RPMI8226 (cell line): ENCODE measurements around the gene MMADHC.
"Not testable (repeated sequence)": the region's sequence is repeated elsewhere in the genome, so short reads cannot be mapped to it uniquely, and the experiment has no call there.

Experiments
- DNase-seq: peaks from one replicate; pipeline ENCODE4 v3.0.0-alpha.2; 2015

MMADHC gene

DNA sequence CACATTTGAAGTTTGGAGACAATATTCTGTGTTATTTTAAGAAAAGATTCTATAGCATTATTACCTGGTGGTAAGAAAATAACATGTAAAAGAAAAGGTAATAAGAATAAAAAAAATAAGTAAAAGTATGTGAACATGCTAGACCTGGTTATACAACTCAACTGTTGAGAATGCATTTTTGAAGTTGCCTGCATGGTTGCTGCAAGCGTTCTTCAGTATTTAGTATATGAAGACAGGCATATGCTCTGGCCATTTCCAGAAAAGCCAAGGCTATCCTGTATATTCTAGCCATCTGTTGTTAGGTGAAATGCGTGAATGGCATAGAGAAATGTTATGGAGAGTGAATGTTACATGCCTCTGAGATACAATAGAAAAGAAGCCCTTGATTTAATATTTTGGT is 6.8 kb upstream of the MMADHC start:
- no peak for DNase-seq

DNA sequence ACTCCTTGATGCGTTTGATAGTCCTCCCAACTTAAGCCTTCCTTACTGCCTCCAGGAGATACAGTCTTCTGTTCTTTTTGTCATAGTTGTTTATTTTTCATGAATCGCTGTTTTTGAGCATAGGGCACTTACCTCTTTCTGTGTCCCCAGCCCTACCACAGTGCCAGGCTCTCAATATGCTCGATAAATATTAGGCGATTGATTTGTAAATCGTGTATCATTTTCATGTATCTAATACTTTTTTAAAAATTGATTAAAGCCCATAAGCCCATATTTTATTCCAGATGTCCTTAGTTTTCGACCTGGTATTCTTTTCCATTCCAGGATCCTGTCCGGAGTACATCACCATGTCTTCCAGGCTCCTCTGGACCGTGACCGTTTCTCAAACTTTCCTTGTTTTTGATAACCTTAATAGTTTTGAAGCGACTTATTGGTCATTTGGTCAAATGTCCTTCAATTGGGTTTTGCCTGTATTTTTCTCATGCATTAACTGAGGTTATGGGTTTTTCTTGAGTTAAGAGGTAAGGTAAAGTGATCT is 444 bp upstream of the MMADHC start:
- no peak for DNase-seq

DNA sequence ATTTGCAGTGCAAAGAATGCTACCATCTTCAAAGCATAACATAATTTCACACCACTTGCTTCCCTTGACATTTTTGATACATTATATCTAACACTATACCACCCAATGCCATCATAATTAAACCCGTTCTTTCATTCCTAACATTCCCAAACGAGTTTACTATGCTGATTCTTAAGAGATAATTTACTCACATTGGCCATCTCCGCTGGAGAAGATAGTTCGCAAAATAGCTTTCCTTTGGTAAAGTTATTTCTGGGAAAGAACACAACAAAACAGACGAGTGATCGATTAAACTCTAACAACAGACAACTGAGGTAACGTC is 716 bp downstream of the MMADHC start:
- no peak for DNase-seq

DNA sequence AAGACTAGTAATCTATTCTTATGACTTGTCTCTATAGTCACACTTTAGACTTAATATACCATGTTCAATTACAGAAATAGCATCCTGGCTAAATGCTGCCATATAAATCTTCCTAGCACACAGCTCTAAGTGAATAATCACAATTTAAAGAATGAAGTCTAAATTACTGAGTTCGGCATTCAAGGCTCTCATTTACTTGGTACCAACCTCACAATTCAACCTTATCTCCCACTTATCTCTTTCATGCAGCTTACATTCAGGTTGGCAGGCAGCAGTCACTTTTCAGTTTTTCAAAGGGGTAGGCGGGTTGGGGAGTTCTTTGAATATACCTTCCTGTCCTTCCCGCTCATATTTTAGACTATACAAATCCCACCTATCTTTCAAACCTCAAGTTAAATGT is 1.5 kb downstream of the MMADHC start:
- no peak for DNase-seq

DNA sequence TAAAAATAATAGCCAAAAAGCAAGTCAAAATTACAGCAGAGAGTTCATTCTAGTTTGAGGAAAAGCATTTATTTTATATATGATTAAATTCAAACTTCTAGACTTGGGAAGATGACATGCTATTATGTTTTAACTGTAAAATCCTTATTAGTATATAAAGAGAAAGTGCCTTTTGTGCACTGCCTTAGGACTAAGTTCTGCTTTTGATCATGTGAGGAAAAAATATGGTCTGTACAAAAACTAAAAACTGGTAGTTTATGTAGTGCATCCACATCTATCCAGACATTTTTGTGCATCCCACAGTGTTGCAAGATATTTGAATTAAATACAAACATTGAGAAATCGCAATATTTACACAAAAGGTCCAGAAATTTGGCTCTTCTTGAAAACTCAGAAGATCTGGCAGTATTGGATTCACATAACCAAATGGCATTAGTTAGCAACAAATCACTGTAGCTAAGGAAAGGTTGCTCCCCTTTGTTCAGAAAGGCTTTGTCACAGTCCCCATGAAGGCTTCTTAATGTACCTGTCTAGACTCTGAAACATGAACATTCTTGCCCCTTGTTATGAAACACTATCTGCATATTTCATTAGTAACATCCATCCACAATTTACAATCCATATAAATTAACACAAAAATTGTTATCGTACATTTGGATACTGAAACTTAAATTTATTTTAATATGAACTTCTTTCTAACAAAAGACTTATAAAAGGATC is 2.2 kb downstream of the MMADHC start:
- no peak for DNase-seq

DNA sequence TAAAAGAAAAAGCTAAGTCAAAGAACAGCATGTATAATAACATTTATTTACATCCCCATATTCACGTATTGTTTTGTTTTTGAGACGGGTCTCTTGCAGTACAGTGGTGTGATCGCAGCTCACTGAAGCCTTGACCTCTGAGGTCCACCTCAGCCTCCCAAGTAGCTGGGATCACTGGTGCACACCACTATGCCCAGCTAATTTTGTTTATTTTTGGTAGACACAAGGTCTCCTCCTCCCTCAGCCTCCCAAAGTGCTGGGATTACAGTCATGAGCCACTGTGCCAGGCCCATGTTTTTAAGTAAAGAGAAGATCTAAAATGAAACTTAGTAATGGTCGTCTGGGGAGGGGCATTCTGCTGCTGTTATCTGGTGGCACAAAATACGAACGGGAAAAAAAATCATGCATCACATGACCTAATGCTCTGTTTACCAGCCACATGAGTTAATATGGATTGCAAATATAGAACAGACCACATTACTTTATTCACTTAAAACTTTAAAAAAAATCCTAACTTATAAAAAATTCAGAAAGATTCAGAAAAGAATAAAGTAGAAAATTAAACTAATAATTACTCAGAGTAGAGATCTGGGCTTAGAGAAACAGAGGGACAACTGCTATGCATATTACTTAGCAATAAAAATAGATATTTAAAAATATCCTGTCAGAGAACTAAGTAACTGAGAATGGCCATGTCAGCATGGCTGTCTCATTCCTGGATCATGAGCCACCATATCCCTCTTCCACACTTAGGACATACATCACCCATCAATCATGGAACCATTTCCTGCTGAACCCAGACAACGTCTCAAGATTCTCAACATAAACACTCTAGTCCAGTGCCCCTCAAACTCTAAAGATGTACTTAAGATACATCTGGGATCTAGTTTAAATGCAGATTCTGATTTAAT is 7.3 kb downstream of the MMADHC start:
- no peak for DNase-seq

DNA sequence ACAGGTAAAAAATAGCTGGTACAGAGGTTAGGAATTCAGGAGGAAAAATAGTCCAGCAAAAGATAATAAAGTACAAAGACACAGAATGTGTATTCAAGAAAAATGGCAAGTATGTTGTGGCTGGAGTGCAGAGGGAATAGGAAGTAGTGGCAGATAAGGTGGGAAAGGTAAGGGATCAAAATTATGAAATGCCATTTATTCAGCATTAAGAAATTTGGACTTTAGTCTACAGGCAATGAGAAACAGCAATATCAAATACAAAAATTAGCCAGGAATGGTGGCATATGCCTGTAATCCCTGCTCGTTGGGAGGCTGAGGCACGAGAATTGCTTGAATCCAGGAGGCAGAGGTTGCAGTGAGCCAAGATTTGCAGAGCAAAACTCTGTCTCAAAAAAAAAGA is 10.3 kb downstream of the MMADHC start:
- no peak for DNase-seq

DNA sequence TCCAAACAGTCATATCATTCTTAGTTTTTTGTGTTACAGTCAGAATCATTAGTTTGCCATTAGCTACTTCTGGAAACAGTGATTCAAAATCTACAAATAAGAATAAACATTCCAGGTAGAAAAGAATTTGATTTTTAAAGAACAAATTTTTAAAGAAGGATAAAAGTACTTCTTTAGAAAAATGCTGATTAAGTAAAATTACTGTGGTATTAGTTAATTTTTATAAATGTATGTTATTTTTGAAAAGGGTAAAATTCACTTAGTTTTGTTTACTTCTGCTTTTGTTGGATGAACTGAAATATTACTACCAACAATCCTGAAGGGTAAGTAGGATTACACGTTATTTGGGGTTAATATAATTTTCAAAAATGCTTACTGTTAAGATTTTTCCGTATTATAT is 11.8 kb downstream of the MMADHC start:
- no peak for DNase-seq

DNA sequence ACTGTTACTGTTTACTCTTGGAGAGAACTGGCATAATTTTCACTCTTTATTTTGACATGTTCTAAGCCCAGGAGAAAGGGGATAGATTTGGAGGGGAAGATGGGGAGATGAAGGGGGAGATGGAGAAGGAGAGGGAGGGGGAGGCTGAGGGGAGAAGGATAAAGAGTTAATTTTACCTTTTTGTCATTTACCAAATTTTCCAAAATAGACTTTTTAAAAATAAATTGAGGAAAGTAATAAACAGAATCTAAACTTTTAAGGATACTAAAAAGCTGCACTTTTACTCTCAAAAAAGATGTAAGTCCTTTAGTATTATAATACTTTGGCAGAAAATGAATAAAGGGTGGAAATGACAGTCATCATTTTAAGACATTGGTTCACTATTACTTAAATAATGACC is 12.3 kb downstream of the MMADHC start:
- no peak for DNase-seq

DNA sequence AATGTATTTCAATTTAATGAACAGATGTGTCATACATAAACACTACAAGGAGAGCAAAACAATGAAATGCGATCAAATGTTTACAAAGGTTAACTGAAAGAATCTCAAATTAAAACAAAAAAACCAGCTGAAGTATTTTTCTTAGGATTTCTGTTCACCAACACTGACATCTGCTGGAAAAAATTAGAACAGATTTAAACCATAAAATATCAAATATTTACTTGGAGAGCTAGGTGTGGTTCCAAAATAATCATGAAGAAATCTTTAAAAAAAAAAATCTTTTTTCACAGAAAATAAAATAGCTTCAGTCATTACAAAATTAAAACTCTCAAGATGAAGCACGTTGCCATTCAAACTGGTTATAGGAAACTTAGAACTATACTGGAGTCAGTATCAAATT is 13.8 kb downstream of the MMADHC start:
- no peak for DNase-seq

DNA sequence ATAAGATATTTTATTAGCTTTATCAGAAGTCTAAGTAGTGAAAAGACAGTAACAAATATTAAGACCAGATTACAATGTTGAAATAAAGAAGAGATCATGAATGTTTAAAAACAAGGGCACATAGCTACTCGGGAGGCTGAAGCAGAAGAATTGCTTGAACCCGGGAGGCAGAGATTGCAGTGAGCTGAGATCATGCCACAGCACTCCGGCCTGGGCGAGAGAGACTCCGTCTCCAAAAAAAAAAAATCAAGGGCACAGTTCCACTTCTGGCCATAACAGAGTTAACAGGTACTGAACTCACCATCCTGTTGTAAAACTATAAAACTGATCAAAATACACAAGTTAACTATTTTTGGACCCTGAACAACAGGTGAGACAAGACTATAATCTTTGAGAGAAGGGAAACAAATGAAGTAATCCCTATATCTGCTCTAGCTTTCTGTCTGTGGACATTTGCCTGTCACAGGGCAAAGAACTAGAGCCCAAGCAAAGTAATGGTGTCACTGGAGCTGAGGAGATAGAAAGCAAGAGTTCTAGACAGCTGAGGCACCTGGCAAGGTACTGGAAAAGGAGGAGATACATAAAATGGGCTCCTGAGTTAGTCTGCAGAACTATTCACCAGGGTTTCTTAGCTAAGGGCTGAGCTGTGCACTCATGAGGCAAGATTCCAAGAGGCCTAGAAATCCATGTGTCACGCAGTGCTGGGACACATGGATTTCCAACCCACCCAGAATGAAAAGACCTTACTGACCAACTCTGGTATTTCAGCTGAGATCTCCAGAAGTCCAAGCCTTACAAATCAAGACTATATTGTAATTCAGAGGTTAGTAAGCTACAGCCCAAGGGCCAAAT is 15.2 kb downstream of the MMADHC start:
- DNase-seq, result no peak

DNA sequence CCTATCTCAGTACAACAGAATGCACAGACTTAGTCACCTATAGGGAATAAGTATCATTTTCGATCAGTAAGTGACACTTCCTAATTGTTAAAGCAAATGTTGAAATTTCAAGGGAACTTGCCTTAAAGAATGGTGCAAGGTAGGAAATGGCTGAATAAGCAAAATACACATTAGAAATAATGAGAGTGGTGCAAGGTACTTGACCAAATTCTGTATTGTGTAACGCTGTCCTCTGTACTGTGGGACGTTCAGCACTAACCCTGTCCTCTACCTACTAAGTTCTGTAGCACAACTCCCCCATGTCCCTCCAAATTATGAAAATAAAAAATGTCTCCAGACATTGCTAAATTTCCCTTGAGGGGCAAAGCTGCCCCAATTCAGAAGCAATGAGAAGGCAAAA is 19.4 kb downstream of the MMADHC start:
- DNase-seq, result no peak

DNA sequence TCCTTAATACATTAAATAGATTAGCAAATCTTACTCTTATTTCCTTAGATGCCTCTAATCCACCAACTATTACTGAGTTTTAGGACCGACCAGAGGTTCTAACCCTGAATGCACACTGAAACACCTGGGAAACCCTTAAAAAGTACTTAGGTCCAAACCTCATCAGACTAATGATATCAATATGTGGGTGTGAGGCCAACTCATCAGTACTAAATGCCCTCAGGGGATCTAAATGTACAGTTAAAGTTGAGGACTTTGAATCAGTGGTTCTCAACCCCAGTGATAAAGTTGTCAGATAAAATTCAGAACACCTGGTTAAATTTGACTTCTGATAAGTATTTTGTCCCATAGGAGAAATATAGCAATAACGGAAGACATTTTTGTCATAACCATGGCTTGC is 20.9 kb downstream of the MMADHC start:
- no peak for DNase-seq

DNA sequence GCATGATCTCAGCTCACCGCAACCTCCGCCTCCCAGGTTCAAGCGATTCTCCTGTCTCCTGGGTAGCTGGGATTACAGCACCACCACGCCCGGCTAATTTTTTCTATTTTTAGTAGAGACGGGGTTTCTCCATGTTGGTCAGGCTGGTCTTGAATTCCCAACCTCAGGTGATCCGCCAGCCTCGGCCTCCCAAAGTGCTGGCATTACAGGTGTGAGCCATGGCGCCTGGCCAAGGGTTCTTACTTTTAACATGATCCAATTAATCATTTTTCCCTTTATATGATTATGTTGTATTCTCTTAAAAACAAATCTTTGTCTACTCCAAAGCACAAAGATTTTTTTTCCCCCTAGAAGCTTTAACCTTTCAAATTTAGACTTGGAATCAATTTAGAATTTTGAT is 21.9 kb downstream of the MMADHC start:
- not testable (repeated sequence) for DNase-seq

DNA sequence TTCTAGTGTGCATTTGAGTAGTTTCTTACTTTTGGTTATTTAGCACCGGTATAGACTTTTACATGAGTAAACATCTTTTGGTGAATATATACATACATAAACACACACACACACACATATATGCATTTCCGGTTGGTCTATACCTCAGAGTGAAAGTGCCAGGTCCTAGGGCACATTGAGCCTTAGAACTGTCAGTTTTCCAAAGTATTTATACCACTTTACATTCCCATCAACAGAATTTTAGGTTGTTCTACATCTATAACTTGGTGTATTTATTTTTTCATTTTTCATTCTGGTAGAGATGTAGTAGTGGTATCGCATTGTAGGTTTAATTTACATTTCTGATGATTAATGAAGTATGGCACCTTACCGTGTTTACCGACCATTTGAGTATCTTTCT is 22.6 kb downstream of the MMADHC start:
- DNase-seq, result no peak

DNA sequence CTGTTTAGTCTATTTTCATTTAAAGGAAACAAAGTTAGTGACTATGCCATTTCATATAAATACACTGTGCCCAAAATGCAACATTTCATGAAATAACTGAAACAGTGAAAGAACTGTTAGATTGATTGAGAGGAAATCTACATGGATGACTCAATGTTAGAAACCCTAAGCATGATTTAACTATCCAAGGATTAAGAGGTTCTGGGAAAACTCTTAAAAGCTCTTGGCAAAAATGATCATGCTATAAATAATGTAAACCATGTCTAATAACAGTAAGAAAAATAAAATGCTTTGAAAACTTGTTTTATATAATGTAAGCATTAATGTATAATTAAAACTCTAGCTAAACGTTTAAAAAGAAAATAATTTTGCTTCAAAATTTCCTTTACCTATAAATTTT is 23.5 kb downstream of the MMADHC start:
- no peak for DNase-seq

DNA sequence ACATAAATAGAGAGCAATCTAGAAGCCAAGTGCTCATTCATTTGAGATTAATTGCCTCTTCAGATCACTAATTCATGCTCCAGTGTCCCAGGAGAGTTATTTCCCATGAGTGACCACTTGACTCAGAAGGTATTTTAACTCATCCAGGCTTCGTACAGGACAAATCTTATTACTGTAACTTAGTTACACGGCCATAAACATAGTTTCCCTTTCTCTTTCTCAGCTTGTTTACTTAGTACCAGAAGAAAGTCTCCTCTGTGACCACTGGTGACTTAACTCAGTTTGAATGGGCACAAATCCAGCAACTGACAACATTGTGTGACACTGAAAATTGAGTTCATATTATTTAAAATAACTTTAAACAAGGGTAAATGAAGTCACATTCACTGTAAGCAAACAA is 25.3 kb downstream of the MMADHC start:
- no peak for DNase-seq

DNA sequence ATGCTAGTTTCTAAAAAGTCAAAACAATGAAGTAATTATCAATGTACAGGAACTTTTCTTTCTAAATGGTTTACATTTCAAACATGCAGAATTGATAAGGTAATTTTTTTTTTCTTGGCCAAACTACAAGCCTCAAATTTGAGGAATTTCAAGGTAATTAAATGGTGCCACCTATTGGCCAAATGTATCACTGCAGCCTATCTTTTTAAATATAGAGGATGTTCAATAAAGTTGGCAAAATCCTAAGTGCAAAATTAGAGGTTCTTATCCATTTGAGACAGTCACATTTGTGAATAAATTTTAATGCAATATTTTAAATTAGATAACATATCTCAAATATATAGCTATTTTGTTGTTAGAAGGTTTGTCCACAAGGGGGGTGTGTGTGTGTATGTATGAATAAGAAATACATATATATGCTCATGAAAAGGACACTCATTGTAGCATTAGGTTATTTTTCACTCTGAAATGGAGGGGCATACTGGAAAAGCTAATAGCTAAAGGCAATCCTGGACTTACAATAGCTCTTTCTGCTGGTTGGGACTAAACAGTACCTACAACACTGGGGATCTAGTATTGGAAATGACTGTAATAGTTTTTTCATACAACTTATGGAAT is 26.2 kb downstream of the MMADHC start:
- peak; percentile 38 for DNase-seq

DNA sequence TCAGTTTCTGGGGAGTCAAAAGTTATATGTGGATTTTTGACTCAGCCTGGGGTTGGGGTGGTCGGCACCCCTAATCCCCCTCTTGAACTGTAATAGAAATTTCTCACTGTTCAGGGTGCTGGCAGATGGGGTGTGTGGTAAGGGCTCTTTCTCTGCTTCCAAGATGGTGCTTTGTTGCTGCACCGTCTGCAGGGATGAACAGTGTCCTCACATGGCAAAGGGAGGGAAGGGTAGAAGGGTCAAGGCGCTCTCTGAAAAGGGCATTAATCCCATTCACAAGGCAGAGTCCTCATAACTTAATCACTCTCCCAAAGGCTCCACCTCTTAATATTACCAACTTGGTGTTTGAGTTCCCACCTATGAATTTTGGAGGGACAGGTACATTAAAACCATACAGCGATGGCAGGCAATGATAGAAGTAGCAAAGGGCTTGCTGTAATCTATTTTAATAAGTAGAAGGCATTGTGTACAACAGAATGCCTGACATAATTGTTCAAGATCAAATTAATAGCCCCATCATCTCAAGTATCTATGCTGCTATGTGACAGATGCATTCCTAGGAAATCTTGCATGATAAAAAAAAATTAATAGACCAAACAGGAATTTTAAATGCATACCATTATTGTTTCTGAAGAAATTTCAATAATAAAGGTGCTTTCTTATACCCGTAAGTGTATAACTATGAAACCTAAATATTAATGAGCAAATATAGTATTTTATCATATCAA is 28.1 kb downstream of the MMADHC start:
- no peak for DNase-seq

DNA sequence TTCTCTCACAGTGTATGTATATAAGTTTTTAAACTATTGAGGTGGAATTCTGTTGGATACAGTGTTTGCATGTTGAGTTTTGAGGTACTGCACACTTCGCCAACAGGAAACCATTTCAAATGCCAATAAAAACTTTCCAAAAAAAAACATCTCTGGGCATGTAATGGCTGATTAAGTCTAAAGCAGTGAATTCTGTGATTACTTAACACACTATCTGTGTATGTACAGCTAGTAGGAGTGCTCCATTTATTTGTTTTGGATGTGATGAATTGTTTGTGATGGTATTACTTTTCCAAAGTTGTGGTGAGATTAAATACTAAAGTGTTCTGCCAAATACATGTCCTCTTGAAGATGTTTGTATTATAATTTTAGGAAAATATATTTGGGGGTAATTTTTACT is 31.1 kb downstream of the MMADHC start:
- DNase-seq, result no peak

DNA sequence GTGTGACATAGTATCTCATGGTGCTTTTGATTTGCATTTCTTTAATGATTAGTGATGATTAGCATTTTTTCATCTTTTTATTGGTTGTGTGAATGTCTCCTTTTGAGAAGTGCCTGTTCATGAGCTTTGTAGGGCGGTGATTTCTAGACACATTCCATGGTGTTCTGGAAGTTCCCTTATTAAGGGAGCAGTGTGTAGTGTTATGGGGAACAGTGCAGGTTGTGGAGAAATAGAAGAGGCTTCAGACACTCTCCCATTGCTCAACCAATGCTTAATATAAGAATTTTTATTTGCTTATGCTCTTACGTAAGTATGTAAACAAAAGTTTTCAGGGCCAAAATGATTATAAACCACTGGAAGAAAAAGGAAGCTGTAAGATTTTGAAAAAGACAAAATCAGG is 34.7 kb downstream of the MMADHC start:
- no peak for DNase-seq

DNA sequence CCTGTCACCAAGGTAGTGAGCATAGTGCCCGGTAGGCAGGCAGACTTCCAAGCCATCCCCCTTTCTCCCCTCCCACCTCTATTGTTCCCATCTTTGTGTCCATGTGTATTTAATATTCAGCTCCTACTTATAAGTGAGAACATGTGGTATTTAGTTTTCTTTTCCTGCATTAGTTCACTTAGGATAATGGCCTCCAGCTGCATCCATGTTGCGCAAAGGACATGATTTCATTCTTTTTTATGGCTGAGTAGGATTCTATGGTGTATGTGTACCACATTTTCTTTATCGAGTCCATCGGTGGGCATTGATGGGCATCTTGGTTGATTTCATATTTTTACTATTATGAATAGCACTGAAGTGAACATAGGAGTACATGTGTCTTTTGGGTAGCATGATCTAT is 35.3 kb downstream of the MMADHC start:
- DNase-seq, result no peak
